HG03103 (cell line): ENCODE data around the gene PHACTR4.
"Not testable (repeated sequence)": the region's sequence is repeated elsewhere in the genome, so short reads cannot be mapped to it uniquely, and the experiment has no call there.

Source experiments
- ATAC-seq: cut with Tn5 transposase; IDR thresholded peaks from one replicate; pipeline ENCODE4 v1.9.1; 2021; ENCODE audit warnings: low read depth; ENCODE audit not compliant: unreplicated experiment

PHACTR4 gene

DNA sequence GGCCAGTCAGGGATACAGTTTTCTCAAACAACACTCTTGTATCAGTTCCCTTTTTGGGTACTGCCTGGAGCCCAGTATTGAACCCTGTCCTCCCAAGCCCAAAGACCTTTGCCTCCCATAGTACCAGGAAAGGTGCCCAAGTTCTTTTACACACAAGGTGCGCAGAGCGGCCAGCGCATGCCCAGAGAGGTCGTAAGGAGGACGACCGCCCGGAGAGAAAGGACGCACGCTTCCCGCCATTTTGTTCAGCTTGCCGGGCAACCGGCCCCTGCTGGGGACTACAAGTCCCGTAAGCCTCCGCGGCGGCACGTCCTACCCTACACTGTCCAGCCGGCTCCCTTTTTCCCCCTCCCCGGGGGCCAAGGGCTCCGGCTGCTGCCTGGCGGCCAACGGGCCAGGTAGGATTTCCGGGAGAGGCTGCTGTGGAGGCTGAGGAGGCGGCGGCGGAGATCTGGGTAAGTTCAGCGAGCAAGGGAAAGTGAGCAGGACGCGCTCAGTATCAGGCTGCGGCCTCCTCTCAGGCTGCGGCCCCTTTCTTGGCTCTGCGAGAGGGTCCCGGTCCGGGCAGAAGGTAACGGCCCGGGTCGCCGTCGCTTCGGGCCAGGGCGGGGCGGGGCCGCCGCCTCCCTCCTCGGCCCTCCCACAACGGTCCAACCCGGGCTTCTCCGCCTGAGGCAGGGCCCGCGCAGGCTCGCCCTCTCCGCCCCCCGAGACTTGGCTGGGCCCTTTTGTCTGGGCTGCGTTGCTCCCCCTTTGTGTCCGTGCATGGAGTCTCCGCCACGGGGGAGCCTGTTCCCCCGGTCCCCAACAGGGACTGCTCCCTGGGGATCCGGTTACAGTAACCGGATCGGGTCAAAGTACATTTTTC is at the start of gene PHACTR4:
PHACTR4 (plus strand) TSS at position 370 of the 868 bp plus-strand sequence. CDS start 37,708 bp downstream, outside the sequence.
- ATAC-seq, result peak; percentile 77

GRCh38 chr1:28322194-28322593 is 47.3 kb upstream of the PHACTR4 start:
- ATAC-seq, result no peak

- no peak for ATAC-seq
These were observed 45.8 kb upstream of the PHACTR4 start for GRCh38 chr1:28323720-28324119.

DNA sequence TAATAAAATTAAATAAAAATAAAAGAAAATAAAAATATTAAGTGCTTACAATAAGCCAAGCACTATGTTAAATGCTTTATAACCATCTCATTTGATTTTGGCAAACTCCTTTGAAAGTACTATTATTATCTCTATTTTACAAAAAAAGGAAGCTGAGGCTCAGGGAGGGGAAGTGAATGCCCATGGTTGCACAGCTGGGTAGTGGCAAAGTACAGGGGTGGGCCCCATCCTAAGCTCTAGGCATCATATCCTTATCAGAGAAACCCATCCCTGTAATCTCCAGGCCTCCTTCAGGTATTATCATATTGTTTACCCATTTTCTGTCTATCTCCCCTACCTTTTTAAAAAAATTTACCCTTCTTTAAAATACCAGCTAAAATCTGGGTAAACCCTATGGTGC is 43.0 kb upstream of the PHACTR4 start:
- ATAC-seq, result no peak

GRCh38 chr1:28326984-28327383 is 42.6 kb upstream of the PHACTR4 start:
- no peak for ATAC-seq

DNA sequence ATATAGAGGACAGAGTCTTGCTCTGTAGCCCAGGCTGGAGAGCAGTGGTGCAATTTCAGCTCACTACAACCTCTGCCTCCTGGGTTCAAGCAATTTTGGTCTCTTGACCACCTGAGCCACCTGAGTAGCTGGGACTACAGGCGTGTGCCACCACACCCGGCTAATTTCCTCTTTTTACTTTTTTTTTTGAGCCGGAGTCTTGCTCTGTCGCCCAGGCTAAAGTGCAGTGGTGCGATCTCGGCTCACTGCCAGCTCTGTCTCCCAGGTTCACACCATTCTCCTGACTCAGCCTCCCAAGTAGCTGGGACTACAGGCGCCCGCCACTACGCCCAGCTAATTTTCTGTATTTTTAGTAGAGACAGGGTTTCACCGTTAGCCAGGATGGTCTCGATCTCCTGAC is 42.1 kb upstream of the PHACTR4 start:
- ATAC-seq, result not testable (repeated sequence)

GRCh38 chr1:28328228-28328648 is 41.3 kb upstream of the PHACTR4 start:
- ATAC-seq, result no peak

- no peak for ATAC-seq
These were observed 40.0 kb upstream of the PHACTR4 start for GRCh38 chr1:28329395-28330153.

DNA sequence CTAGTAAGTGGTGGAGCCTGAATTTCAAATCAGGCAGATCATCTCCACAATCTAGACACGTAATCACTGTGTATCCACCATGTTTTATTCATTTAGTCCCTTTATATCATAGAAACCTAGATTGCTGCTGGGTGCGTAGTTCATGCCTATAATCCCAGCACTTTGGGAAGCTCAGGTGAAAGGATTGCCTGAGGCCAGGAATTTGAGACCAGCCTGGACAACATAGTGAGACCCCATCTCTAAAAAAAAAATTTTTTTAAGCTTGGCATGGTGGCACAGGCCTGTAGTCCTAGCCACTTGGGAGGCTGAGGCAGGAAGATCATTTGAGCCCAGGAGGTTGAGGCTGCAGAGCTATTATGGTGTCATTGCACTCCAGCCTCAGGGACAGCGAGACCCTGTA is 30.6 kb upstream of the PHACTR4 start:
- no peak for ATAC-seq

DNA sequence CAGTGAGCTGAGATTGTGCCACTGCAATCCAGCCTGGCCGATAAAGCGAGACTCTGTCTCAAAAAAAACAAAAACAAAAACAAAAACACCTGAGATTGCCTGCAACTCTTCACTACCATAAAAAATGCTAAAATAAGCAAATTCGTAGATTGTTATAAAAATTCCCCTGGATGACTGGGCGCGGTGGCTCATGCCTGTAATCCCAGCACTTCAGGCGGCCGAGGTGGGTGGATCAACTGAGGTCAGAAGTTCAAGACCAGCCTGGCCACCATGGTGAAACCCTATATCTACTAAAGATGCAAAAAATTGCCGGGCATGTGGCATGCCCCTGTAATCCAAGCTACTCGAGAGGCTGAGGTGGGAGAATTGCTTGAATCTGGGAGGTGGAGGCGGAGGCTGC is 30.0 kb upstream of the PHACTR4 start:
- ATAC-seq, result no peak

DNA sequence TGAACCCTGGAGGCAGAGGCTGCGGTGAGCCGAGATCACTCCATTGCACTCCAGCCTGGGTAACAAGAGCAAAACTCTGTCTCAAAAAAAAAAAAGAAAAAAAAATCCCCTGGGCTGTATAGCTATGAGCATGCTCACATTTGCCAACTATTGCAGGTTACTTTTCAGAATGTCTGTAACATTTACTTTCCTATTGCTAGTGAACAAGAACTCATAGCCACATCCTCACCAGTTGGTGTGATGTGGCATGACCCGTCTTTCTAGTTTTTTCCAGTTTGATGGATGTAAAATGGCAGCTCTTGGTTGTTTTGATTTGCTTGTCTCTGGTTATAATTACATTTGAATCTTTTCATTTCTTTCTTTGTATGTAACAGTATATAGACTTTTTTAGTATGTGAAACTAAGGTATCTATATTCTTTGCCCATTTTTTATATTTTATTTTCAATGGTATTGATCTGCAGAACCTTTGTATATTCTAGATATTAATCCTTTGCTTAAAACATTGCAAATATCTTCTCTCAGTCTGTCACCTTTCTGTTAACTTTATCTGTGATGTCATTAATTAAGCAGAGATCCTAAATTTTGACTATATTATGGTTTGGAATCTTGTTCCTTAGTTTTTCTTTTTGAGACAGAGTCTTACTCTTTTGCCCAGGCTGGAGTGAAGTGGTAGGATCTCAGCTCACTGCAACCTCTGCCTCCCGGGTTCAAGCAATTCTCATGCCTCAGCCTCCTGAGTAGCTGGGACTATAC is 29.1 kb upstream of the PHACTR4 start:
- ATAC-seq, result no peak

GRCh38 chr1:28341591-28341990 is 27.9 kb upstream of the PHACTR4 start:
- ATAC-seq, result no peak

- ATAC-seq, result no peak
These were observed 26.1 kb upstream of the PHACTR4 start for GRCh38 chr1:28343405-28343804.

GRCh38 chr1:28353248-28353810 is 16.2 kb upstream of the PHACTR4 start:
- not testable (repeated sequence) for ATAC-seq

GRCh38 chr1:28354121-28354520 is 15.4 kb upstream of the PHACTR4 start:
- ATAC-seq, result no peak

- ATAC-seq, result no peak
These were observed 10.8 kb upstream of the PHACTR4 start for GRCh38 chr1:28358716-28359115.

DNA sequence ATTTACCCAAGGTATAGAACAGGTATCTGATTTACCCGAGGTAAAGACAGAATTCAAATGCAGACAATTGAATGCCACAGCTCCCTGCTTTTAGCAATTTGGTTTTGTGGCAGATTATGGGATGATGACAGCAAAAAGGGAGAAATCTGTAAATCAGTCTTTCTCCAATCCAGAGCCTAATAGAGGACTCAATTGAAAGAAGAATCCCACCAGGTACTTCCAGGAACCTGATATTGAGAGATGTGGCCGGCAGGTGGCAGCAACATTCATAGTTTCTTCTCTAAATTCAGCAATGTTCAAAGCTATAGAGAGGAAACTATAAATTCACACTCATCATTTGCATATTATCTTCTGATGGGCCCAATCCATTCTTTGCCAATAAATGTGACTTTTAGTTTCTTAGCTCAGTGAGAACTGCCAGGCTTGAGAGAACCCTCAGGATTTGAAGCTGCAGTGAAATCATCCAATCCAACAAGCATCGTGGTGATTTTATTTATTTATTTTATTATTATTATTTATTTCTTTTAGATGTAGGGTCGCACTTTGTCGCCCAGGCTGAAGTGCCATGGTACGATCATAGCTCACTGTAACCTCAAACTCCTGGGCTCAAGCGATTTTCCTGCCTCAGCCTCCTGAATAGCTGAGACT is 9.8 kb upstream of the PHACTR4 start:
- no peak for ATAC-seq

GRCh38 chr1:28364888-28365287 is 4.7 kb upstream of the PHACTR4 start:
- ATAC-seq, result no peak

DNA sequence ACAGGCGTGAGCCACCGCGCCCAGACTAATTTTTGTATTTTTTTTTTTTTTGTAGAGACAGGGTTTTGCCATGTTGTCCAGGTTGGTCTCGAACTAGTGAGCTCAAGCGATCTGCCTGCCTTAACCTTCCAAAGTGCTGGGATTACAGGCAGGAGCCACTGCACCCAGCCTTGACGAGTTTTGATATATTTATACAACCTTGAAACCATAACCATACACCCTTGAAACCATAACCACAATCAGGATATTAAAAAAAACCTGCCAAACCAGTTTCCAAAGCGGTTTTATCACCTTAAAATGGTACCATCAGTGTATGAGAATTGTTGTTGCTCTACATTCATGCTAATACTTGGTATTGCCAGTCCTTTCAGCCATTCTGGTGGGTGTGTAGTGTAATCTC is 3.7 kb upstream of the PHACTR4 start:
- ATAC-seq, result no peak

DNA sequence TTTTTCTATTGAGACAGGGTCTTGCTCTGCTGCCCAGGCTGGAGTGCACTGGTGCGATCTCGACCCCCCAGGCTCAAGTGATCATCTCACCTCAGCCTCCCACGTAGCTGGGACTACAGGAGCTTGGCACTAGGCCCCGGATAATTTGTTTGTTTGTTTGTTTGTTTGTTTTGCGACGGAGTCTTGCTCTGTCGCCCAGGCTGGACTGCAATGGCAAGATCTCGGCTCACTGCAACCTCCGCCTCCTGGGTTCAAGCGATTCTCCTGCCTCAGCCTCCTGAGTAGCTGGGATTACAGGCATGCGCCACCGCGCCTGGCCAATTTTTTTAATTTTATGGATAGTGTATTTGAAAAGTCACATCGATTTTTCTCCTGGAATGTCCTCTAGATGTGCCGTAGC is 932 bp upstream of the PHACTR4 start:
- not testable (repeated sequence) for ATAC-seq
